Activated CD4-positive, alpha-beta memory T cell treated with anti-CD3 and anti-CD28 coated beads, Interleukin-2, amount 10 ng/mL, durations not matched to agents 7 days and 5 days (primary cell): ENCODE measurements around the gene TCERG1L. TPM values are rescaled to one million over a fixed set of nuclear protein-coding genes. Genes with fewer than 3 reads are reported as not detected.
"Not testable (repeated sequence)": the region's sequence is repeated elsewhere in the genome, so short reads cannot be mapped to it uniquely, and the experiment has no call there.

Experiments used
- CTCF ChIA-PET: fragments of 350-600 bp; sonication (Branson Sonifier 250); formaldehyde crosslinking; loops from one replicate; lab custom pipeline; 2021; ENCODE audit warnings: antibody characterized with exemption, inconsistent platforms; lab: Charles Lee
- POLR2A ChIA-PET: fragments of 350-600 bp; sonication (Branson Sonifier 250); formaldehyde crosslinking; loops from one replicate; lab custom pipeline; 2021; ENCODE audit warnings: antibody characterized with exemption; lab: Charles Lee
- DNase-seq: peaks from one replicate; pipeline ENCODE4 v3.0.0-alpha.2; 2020
- H3K27ac Mint-ChIP-seq: one replicate; pipeline ENCODE4 v1.8.0; 2021; ENCODE audit warnings: mild to moderate bottlenecking, mixed read lengths
- H3K27me3 Mint-ChIP-seq: one replicate; pipeline ENCODE4 v1.8.0; 2021; ENCODE audit warnings: mixed read lengths
- H3K36me3 Mint-ChIP-seq: one replicate; pipeline ENCODE4 v1.8.0; 2021; ENCODE audit warnings: low read depth, mixed read lengths
- H3K4me1 Mint-ChIP-seq: one replicate; pipeline ENCODE4 v1.8.0; 2021; ENCODE audit warnings: mixed read lengths
- H3K4me3 Mint-ChIP-seq: one replicate; pipeline ENCODE4 v1.8.0; 2021; ENCODE audit warnings: mild to moderate bottlenecking, mixed read lengths
- H3K9me3 Mint-ChIP-seq: one replicate; pipeline ENCODE4 v1.8.0; 2021; ENCODE audit warnings: mixed read lengths
- total RNA-seq, 2 experiments: library from RNA; stranded (reverse); gene quantifications; one replicate each; pipeline ENCODE4 v1.2.3, GENCODE V29; 2021

Gene TCERG1L
- total RNA-seq, 2 experiments from 2014 or later: 0.08 TPM; not detected in 1

DNA sequence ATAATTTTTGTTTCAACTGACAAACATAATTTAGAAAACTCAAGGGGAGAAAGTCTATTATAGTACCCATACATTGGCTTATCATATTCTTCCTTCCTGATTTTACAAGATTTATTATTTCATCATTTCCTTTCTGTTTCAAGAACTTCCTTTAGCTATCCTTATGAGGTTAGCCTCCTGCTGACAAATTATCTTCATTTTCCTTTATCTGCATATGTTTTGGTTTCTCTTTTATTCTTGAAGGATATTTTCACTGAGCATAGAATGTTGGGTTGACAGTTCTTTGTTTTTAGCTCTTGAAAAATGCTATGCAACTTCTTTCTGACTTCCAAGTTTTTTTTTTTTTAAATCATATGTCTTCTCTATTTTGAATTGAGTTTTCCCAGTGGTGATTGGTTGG lies 21.3 kb upstream of the TCERG1L start:
- H3K4me1 Mint-ChIP-seq: no peaks in the 10 kb centered on the region
- peaks cover 4% of the 10 kb centered on the region for H3K9me3 Mint-ChIP-seq
- no peak overlapping the region for H3K4me3 Mint-ChIP-seq
- H3K36me3 Mint-ChIP-seq: no peaks in the 10 kb centered on the region
- ChIA-PET POLR2A (no interaction called here), CTCF (no interaction called here)
- H3K27ac Mint-ChIP-seq: no peak overlapping the region
- DNase-seq: no peak
- no peaks in the 10 kb centered on the region for H3K27me3 Mint-ChIP-seq

DNA sequence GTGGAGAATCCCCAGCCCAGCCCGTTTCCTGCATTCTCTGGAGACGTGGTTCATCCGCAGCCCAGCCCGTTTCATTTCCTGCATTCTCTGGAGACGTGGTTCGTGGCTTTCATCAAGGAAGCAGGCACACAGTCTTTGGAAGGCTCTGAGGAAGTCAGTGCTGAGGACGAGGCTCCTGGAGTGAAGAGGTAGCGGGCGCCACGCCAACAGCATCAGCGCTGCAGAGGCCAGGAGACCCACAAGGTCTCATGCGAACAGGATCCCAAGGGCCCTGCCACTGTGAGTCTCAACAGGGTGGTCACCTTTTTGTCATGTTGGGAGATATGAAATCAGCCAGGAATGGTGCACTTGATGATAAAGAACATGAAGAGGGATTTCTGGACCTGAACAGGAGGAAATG lies 12.4 kb upstream of the TCERG1L start:
- Mint-ChIP-seq H3K9me3 (no peaks in the 10 kb centered on the region), H3K36me3 (no peaks in the 10 kb centered on the region), H3K27me3 (no peaks in the 10 kb centered on the region), H3K4me3 (no peak overlapping the region), H3K4me1 (no peaks in the 10 kb centered on the region), H3K27ac (no peak overlapping the region)
- POLR2A ChIA-PET: no interaction called here
- CTCF ChIA-PET: no interaction called here
- DNase-seq: no peak

GRCh38 chr10:131323025-131323424 lies 11.5 kb upstream of the TCERG1L start:
- CTCF ChIA-PET: no interaction called here
- Mint-ChIP-seq H3K9me3 (no peaks in the 10 kb centered on the region), H3K27me3 (no peaks in the 10 kb centered on the region), H3K4me1 (no peaks in the 10 kb centered on the region), H3K4me3 (no peak overlapping the region), H3K36me3 (no peaks in the 10 kb centered on the region), H3K27ac (no peak overlapping the region)
- no peak for DNase-seq
- POLR2A ChIA-PET: no interaction called here

DNA sequence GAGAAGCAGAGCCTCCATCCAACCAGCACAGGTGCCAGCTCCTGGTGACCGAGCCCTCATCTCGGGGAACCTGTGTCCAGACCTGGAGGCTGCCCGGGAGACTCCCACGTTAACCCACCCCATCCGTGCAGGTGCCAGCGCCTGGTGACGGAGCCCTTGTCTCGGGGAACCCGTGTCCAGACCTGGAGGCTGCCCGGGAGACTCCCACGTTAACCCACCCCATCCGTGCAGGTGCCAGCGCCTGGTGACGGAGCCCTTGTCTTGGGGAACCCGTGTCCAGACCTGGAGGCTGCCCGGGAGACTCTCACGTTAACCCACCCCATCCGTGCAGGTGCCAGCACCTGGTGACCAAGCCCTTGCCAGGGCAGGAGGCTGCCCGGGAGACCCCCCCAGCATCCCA lies 11.1 kb upstream of the TCERG1L start:
- H3K27ac Mint-ChIP-seq, CTCF ChIA-PET, H3K4me3 Mint-ChIP-seq, POLR2A ChIA-PET, H3K9me3 Mint-ChIP-seq, H3K4me1 Mint-ChIP-seq, H3K27me3 Mint-ChIP-seq, H3K36me3 Mint-ChIP-seq, DNase-seq: not testable (repeated sequence)

GRCh38 chr10:131320860-131321604 lies 9.5 kb upstream of the TCERG1L start:
- H3K9me3 Mint-ChIP-seq: no peaks in the 10 kb centered on the region
- no peaks in the 10 kb centered on the region for H3K4me1 Mint-ChIP-seq
- H3K27ac Mint-ChIP-seq: no peak overlapping the region
- ChIA-PET POLR2A (no interaction called here), CTCF (no interaction called here)
- no peak overlapping the region for H3K4me3 Mint-ChIP-seq
- H3K27me3 Mint-ChIP-seq: peaks cover 3% of the 10 kb centered on the region
- no peak for DNase-seq
- no peaks in the 10 kb centered on the region for H3K36me3 Mint-ChIP-seq

DNA sequence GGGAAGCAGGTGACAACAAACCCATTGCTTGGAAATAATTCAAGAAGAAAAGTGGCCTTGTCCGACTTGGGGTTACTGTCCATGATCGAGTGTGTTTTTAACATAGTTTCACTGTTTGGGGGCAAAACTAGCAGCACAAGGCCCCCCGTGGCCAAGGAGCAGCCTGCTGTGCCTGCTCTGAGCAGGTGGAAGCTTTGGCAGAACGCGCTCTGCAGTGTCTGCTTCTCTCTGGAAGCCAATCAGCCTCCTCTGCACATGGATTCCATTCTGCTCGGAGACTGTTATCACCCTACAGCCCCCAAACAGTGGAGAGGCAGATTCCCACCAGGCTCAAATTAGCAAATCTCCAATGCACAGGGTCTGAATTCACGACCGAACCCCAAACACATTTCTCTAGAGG lies 7.3 kb upstream of the TCERG1L start:
- Mint-ChIP-seq H3K27me3 (peaks cover 6% of the 10 kb centered on the region), H3K4me3 (no peak overlapping the region), H3K36me3 (no peaks in the 10 kb centered on the region), H3K4me1 (no peaks in the 10 kb centered on the region), H3K27ac (no peak overlapping the region), H3K9me3 (no peaks in the 10 kb centered on the region)
- CTCF ChIA-PET: no interaction called here
- POLR2A ChIA-PET: no interaction called here
- no peak for DNase-seq

GRCh38 chr10:131318291-131318690 lies 6.8 kb upstream of the TCERG1L start:
- no peaks in the 10 kb centered on the region for H3K36me3 Mint-ChIP-seq
- peaks cover 11% of the 10 kb centered on the region for H3K27me3 Mint-ChIP-seq
- H3K9me3 Mint-ChIP-seq: no peaks in the 10 kb centered on the region
- no peak for DNase-seq
- no peak overlapping the region for H3K4me3 Mint-ChIP-seq
- no peak overlapping the region for H3K27ac Mint-ChIP-seq
- no peaks in the 10 kb centered on the region for H3K4me1 Mint-ChIP-seq
- ChIA-PET CTCF (no interaction called here), POLR2A (no interaction called here)

GRCh38 chr10:131316321-131317075 lies 5.0 kb upstream of the TCERG1L start:
- no peak for DNase-seq
- H3K9me3 Mint-ChIP-seq: no peaks in the 10 kb centered on the region
- POLR2A ChIA-PET: no interaction called here
- no peak overlapping the region for H3K27ac Mint-ChIP-seq
- no peaks in the 10 kb centered on the region for H3K36me3 Mint-ChIP-seq
- peaks cover 18% of the 10 kb centered on the region for H3K27me3 Mint-ChIP-seq
- CTCF ChIA-PET: no interaction called here
- no peak overlapping the region for H3K4me3 Mint-ChIP-seq
- H3K4me1 Mint-ChIP-seq: no peaks in the 10 kb centered on the region

DNA sequence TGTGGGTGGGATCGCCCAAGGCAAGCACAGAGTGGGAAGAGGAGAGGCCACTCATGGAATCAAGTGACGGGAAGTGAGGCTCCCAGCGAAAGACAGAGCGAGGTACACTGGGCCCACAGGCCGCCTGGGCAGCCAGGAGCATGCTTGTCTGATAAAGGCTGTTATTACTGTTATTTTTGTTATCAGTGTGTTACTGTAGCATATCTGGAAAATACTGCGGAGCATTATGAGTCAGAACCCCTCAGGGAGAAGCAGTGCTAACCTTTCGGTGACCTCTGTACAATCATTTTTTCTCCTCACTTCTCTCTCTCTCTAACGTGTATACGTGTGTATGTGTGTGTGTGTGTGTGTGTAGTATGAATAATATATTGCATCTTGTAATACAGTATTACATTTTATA lies 3.8 kb upstream of the TCERG1L start:
- DNase-seq: no peak
- Mint-ChIP-seq H3K9me3 (no peaks in the 10 kb centered on the region), H3K27me3 (peaks cover 22% of the 10 kb centered on the region), H3K27ac (no peak overlapping the region), H3K36me3 (peaks cover 2% of the 10 kb centered on the region), H3K4me1 (peaks cover 3% of the 10 kb centered on the region), H3K4me3 (no peak overlapping the region)
- ChIA-PET CTCF (no interaction called here), POLR2A (no interaction called here)

DNA sequence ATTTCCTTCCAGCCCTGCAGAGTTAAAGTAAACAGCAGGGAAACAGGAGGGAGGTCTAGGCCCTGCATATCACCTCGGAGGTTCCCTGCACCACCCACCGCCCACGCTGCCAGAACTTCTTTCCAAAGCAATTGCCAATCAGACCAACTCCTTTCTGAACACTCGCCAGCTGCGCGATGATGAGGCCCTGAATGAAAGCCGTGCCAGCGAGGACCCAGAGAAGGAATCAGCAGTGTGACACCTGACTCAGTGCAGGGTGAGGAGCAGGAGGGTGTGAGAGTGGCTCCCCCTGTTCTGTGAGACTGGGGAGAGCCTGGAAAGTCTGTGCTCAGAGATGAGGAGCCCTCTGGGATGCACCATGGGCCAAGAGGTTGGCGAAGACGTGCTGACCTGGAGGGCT lies 3.3 kb upstream of the TCERG1L start:
- ChIA-PET CTCF (no interaction called here), POLR2A (no interaction called here)
- Mint-ChIP-seq H3K27ac (no peak overlapping the region), H3K4me3 (no peak overlapping the region), H3K9me3 (no peaks in the 10 kb centered on the region), H3K4me1 (peaks cover 4% of the 10 kb centered on the region), H3K27me3 (peaks cover 27% of the 10 kb centered on the region), H3K36me3 (peaks cover 2% of the 10 kb centered on the region)
- DNase-seq: no peak

DNA sequence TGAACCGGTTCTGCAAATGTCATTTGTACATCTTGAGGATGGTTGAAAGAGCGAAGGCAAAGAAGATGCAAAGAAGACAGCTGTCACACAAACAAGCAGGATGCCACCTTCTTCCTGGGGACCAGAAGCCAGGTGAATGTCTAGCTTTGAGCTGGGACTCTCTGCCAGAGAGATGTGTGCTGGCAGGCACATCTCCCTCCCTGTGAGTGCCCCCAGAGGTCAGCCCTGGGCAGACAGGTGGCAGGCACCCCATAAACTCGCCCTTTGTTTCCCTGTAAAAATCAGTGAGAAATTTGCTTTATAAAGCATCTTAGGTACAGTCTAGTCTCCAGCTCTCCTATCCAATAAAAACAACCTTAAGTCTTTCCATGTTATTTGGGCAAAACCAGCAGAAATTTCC lies 2.6 kb upstream of the TCERG1L start:
- DNase-seq: no peak
- CTCF ChIA-PET: no interaction called here
- peaks cover 2% of the 10 kb centered on the region for H3K36me3 Mint-ChIP-seq
- H3K9me3 Mint-ChIP-seq: no peaks in the 10 kb centered on the region
- POLR2A ChIA-PET: no interaction called here
- no peak overlapping the region for H3K4me3 Mint-ChIP-seq
- no peak overlapping the region for H3K27ac Mint-ChIP-seq
- H3K4me1 Mint-ChIP-seq: peaks cover 4% of the 10 kb centered on the region
- H3K27me3 Mint-ChIP-seq: peaks cover 28% of the 10 kb centered on the region

DNA sequence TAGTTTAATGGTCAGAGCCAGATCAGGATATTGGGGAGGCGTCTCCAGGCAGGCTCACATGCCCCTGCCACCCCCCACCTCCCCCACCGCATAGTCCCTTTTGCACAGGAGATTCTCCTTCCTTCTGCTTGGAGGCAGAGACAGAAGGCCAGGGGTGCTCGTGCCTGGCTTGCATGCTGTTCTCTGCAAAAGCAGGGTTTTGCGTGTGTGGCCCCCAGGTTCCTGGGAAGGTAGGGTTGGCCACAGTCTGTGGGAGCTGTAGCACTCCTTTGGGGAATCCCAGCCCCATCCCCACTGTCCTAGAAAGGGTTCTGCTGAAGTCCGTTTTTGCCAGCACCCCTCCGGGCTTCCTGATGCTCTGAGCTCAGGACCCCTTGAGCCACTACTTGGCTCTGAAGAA lies 1.9 kb upstream of the TCERG1L start:
- Mint-ChIP-seq H3K4me1 (peaks cover 4% of the 10 kb centered on the region), H3K36me3 (peaks cover 2% of the 10 kb centered on the region), H3K9me3 (no peaks in the 10 kb centered on the region), H3K27ac (no peak overlapping the region), H3K27me3 (peaks cover 31% of the 10 kb centered on the region), H3K4me3 (no peak overlapping the region)
- no peak for DNase-seq
- POLR2A ChIA-PET: no interaction called here
- CTCF ChIA-PET: no interaction called here

GRCh38 chr10:131312478-131312836 lies 936 bp upstream of the TCERG1L start:
- ChIA-PET POLR2A (no interaction called here), CTCF (no interaction called here)
- H3K4me3 Mint-ChIP-seq: peak overlapping the region; percentile 40
- DNase-seq: no peak
- no peaks in the 10 kb centered on the region for H3K9me3 Mint-ChIP-seq
- H3K4me1 Mint-ChIP-seq: peaks cover 4% of the 10 kb centered on the region
- no peak overlapping the region for H3K27ac Mint-ChIP-seq
- peaks cover 2% of the 10 kb centered on the region for H3K36me3 Mint-ChIP-seq
- peaks cover 34% of the 10 kb centered on the region for H3K27me3 Mint-ChIP-seq

DNA sequence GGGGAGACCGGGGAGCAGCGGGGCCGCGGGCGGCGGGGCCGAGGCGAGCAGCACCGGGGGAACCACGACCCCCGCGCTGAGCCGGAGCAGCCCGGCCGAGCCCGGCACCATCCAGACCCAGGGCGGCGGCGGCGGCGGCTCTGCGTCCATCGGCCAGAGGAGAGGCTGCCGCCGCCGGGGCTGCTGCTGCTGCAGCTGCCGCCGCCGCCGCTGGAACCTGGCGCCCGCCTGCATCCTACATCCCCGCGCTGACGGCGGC lies 190 bp downstream of the TCERG1L start:
- Mint-ChIP-seq H3K36me3 (peaks cover 2% of the 10 kb centered on the region), H3K9me3 (no peaks in the 10 kb centered on the region), H3K4me3 (no peak overlapping the region), H3K27me3 (peaks cover 31% of the 10 kb centered on the region), H3K27ac (no peak overlapping the region), H3K4me1 (peaks cover 4% of the 10 kb centered on the region)
- ChIA-PET CTCF (no interaction called here), POLR2A (no interaction called here)
- DNase-seq: no peak
